GM23338 (cell line): ENCODE measurements around the gene GABRB3. TPM values are rescaled to one million over a fixed set of nuclear protein-coding genes. Genes with fewer than 3 reads are reported as not detected.
A peak's percentile ranks its signal among the peaks of the same experiment; 100 is the strongest.

Experiments used
- ATAC-seq: fragments of 200-7000 bp; cut with Tn5 transposase; 3 replicates; pipeline ENCODE4 v1.9.1; 2020
- DNase-seq: peaks from one replicate; pipeline ENCODE4 v3.0.0-alpha.2; 2015; ENCODE audit warnings: low spot score
- H2AFZ ChIP-seq: fragments of 200-600 bp; sonication (generic); 2 replicates; pipeline ENCODE4 v1.8.0; 2016; ENCODE audit warnings: antibody characterized with exemption, mild to moderate bottlenecking, moderate library complexity
- H3F3A ChIP-seq: fragments of 200-600 bp; sonication (generic); replicated peaks from 2 replicates; pipeline ENCODE4 v1.8.0; 2017; ENCODE audit warnings: antibody characterized with exemption, mixed run types, low read depth
- H3K27ac ChIP-seq: fragments of 200-600 bp; sonication (generic); 2 replicates; pipeline ENCODE4 v1.6.1; 2016; ENCODE audit warnings: low read depth
- H3K27me3 ChIP-seq: fragments of 200-600 bp; sonication (generic); 2 replicates; pipeline ENCODE4 v1.8.0; 2016; ENCODE audit warnings: mild to moderate bottlenecking, mixed run types, moderate library complexity; ENCODE audit not compliant: insufficient read depth
- H3K36me3 ChIP-seq: fragments of 200-600 bp; sonication (generic); 2 replicates; pipeline ENCODE4 v1.8.0; 2016; ENCODE audit warnings: mild to moderate bottlenecking; ENCODE audit not compliant: insufficient read depth
- H3K4me1 ChIP-seq: fragments of 200-600 bp; sonication (generic); 2 replicates; pipeline ENCODE4 v1.8.0; 2016; ENCODE audit warnings: mild to moderate bottlenecking, moderate library complexity; ENCODE audit not compliant: insufficient read depth
- H3K4me2 ChIP-seq: fragments of 200-600 bp; sonication (generic); 2 replicates; pipeline ENCODE4 v1.7.1; 2017; ENCODE audit warnings: mixed run types
- H3K4me3 ChIP-seq: fragments of 200-600 bp; sonication (generic); 2 replicates; pipeline ENCODE4 v1.6.1; 2016; ENCODE audit warnings: mixed run types
- H3K79me2 ChIP-seq: fragments of 200-600 bp; sonication (generic); replicated peaks from 2 replicates; pipeline ENCODE4 v1.8.0; 2017; ENCODE audit warnings: mild to moderate bottlenecking; ENCODE audit not compliant: insufficient read depth
- H3K9me2 ChIP-seq: fragments of 200-600 bp; sonication (generic); 2 replicates; pipeline ENCODE4 v1.8.0; 2017; ENCODE audit not compliant: insufficient read depth
- H4K20me1 ChIP-seq: fragments of 200-600 bp; sonication (generic); replicated peaks from 2 replicates; pipeline ENCODE4 v1.8.0; 2017; ENCODE audit warnings: mild to moderate bottlenecking; ENCODE audit not compliant: insufficient read depth
- H3K27ac Mint-ChIP-seq: 2 replicates; pipeline ENCODE4 v1.8.0; 2020; ENCODE audit warnings: inconsistent platforms, mild to moderate bottlenecking, moderate library complexity, mixed read lengths
- H3K27me3 Mint-ChIP-seq: 3 replicates; pipeline ENCODE4 v1.8.0; 2022; ENCODE audit warnings: low read depth, mild to moderate bottlenecking, moderate library complexity, mixed read lengths, inconsistent platforms; ENCODE audit not compliant: insufficient read depth, poor library complexity
- H3K36me3 Mint-ChIP-seq: 3 replicates; pipeline ENCODE4 v1.8.0; 2021; ENCODE audit warnings: low read depth, mild to moderate bottlenecking, inconsistent platforms, moderate library complexity, mixed read lengths
- H3K4me1 Mint-ChIP-seq: 3 replicates; pipeline ENCODE4 v1.8.0; 2020; ENCODE audit warnings: mild to moderate bottlenecking, inconsistent platforms, mixed read lengths
- H3K4me3 Mint-ChIP-seq: 3 replicates; pipeline ENCODE4 v1.8.0; 2021; ENCODE audit warnings: moderate library complexity, mild to moderate bottlenecking, inconsistent platforms, mixed read lengths
- H3K9me3 Mint-ChIP-seq: 3 replicates; pipeline ENCODE4 v1.8.0; 2020; ENCODE audit warnings: moderate library complexity, mild to moderate bottlenecking, inconsistent platforms, mixed read lengths
- CREB1 ChIP-seq: fragments of 250-450 bp; sonication (Bioruptor Pico); IDR thresholded peaks from 2 replicates; pipeline ENCODE4 v1.5.0; 2020; ENCODE audit warnings: low read depth, mild to moderate bottlenecking, moderate library complexity
- EZH2 ChIP-seq: fragments of 200-600 bp; sonication (generic); IDR thresholded peaks from one replicate; pipeline ENCODE4 v1.8.0; 2017; ENCODE audit warnings: antibody characterized with exemption, mild to moderate bottlenecking, low read depth; ENCODE audit not compliant: unreplicated experiment
- EZH2phosphoT487 ChIP-seq: fragments of 200-600 bp; sonication (generic); IDR thresholded peaks from one replicate; pipeline ENCODE4 v1.8.1; 2018; ENCODE audit warnings: antibody characterized with exemption; ENCODE audit not compliant: unreplicated experiment
- JUNB ChIP-seq: IDR thresholded peaks from one replicate; pipeline ENCODE4 v1.6.1; 2016; ENCODE audit warnings: antibody characterized with exemption; ENCODE audit not compliant: unreplicated experiment
- NANOG ChIP-seq: IDR thresholded peaks from 2 replicates; pipeline ENCODE4 v1.6.1; 2016; ENCODE audit warnings: antibody characterized with exemption, borderline replicate concordance
- POLR2AphosphoS5 ChIP-seq: IDR thresholded peaks from 2 replicates; pipeline ENCODE4 v1.6.1; 2016; ENCODE audit warnings: antibody characterized with exemption, low read depth
- STAT1 ChIP-seq: IDR thresholded peaks from one replicate; pipeline ENCODE4 v1.6.1; 2016; ENCODE audit warnings: antibody characterized with exemption; ENCODE audit not compliant: unreplicated experiment
- ZNF114 ChIP-seq: fragments of 250-450 bp; sonication (Bioruptor Pico); IDR thresholded peaks from 2 replicates; pipeline ENCODE4 v1.5.0; 2020; ENCODE audit warnings: mild to moderate bottlenecking, moderate library complexity
- ZNF331 ChIP-seq: fragments of 250-450 bp; sonication (Bioruptor Pico); IDR thresholded peaks from 2 replicates; pipeline ENCODE4 v1.5.0; 2020; ENCODE audit warnings: low read depth, mild to moderate bottlenecking, moderate library complexity
- polyA plus RNA-seq: library from polyadenylated mRNA; unstranded; fragments of >200 nt; fragmentation: Nextera tagmentation; extraction: Ambion mirVana; gene quantifications from 2 replicates; pipeline ENCODE4 v1.2.1, GENCODE V29; 2016
- total RNA-seq: library from RNA; depleted of rRNA; stranded (reverse); fragments of >200 nt; shearing (Covaris generic); gene quantifications from 2 replicates; pipeline ENCODE4 v1.2.3, GENCODE V29; 2014
- TF ChIP-seq, protein P1 (sequence below): IDR thresholded peaks from 2 replicates; pipeline ENCODE4 v1.6.1; 2016; ENCODE audit warnings: antibody characterized with exemption
- TF ChIP-seq, protein P2 (sequence below): IDR thresholded peaks from one replicate; pipeline ENCODE4 v1.6.1; 2018; ENCODE audit warnings: antibody characterized with exemption; ENCODE audit not compliant: unreplicated experiment

Gene GABRB3
- total and polyA plus RNA-seq, 2 experiments from 2014 or later, result 56.5 to 131 TPM

DNA sequence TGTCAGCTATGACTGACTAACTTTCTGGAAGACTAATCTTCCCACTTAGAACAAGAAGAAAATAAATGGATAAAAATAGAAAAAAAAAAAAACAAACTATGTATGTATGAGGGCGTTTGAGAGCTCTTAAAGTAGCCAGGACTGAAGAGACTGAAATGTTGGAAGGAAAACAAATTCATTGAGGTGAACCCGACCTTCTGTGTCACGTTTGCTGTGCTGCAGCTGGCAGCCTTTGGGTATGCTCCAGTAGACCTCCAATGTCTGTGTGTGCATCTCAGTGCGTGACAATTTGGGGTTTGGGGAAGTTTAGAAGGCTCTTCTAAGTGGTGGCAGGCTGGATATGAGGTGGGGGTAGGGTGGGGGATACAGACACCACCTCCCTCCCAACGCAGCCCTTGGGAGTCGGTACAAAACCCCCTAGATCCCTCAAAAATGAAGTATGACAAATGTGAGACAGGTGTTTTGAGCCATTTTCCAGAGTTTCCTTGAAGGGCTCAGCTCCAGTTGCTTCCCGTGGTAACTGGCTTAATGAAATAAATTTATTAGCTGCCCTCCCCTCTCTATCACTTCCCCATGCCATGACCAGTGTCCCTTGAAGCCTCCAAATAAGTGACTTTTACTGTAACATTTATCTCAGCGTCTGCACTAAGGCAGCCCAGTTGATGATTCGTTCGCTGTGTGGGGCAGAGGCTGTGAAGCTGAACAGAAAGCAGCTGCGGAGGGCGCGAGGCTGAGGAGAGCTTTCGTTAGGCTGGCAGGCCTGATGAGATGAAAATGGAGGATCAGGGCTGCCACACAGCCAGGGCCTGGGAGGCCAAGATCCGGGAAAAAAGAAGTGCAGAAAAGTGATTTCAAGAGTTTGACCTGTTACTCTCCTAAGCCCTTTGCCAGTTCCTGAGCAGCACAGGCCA lies 34.9 kb upstream of the GABRB3 start:
- H3K9me3 Mint-ChIP-seq, result peaks cover 20% of the 10 kb centered on the region
- no peaks in the 10 kb centered on the region for H3K4me1 ChIP-seq
- no peak overlapping the region for H3K27ac Mint-ChIP-seq
- peaks cover 5% of the 10 kb centered on the region; the same call in 1 of the 2 replicates for H3K9me2 ChIP-seq
- no peak for TF ChIP-seq ZNF331
- TF ChIP-seq EZH2phosphoT487, result no peak
- TF ChIP-seq STAT1, result no peak
- no peak for TF ChIP-seq POLR2AphosphoS5
- TF ChIP-seq ZNF114, result no peak
- TF ChIP-seq CREB1 (CRISPR knock-in tag), result no peak
- no peak for TF ChIP-seq NANOG
- TF ChIP-seq, protein P1, sequence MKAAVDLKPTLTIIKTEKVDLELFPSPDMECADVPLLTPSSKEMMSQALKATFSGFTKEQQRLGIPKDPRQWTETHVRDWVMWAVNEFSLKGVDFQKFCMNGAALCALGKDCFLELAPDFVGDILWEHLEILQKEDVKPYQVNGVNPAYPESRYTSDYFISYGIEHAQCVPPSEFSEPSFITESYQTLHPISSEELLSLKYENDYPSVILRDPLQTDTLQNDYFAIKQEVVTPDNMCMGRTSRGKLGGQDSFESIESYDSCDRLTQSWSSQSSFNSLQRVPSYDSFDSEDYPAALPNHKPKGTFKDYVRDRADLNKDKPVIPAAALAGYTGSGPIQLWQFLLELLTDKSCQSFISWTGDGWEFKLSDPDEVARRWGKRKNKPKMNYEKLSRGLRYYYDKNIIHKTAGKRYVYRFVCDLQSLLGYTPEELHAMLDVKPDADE, result no peak
- no peak for TF ChIP-seq EZH2
- H2AFZ ChIP-seq, result peak overlapping the region; percentile 82
- DNase-seq, result no peak
- peaks cover 10% of the 10 kb centered on the region; the same call in 2 of the 3 replicates for H3K4me1 Mint-ChIP-seq
- H3K27me3 ChIP-seq, result no peaks in the 10 kb centered on the region
- peaks cover 2% of the 10 kb centered on the region; the same call in 2 of the 3 replicates for H3K36me3 Mint-ChIP-seq
- no peaks in the 10 kb centered on the region for H4K20me1 ChIP-seq
- H3K79me2 ChIP-seq, result no peaks in the 10 kb centered on the region
- no peak overlapping the region for H3K27ac ChIP-seq
- no peak; the same call in 2 of the 3 replicates for ATAC-seq
- H3K4me3 Mint-ChIP-seq, result no peak overlapping the region
- peaks cover 12% of the 10 kb centered on the region for H3K27me3 Mint-ChIP-seq
- 0 out of 2 replicates have a peak, but pooled peaks cover 5% of the 10 kb centered on the region for H3K36me3 ChIP-seq
- no peaks in the 10 kb centered on the region for H3F3A ChIP-seq
- H3K4me3 ChIP-seq, result no peak overlapping the region
- H3K4me2 ChIP-seq, result no peak overlapping the region

DNA sequence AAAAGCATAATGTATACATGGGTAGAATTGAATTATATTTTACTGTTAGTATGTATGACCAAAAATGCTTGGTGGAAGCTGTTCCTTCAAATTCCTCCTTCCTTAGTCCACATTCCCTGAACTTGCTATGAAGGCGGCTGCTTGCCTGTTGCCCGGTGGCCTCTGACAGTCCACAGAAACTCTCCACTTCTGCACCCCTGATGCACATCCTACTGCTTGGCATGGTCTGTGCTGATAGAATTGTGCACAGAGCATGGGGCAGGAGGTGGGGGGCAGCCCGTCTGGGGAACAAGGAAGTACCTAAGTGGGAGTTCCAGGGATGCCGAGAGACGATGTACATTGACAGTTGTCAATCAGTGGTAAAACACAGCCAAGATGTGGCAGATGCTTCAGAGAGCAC lies 33.7 kb upstream of the GABRB3 start:
- Histone ChIP-seq H3K4me3 (no peak overlapping the region), H3K4me1 (no peaks in the 10 kb centered on the region), H3K27me3 (no peaks in the 10 kb centered on the region), H3K27ac (no peak overlapping the region), H3K36me3 (no peaks in the 10 kb centered on the region), H2AFZ (no peak overlapping the region), H3K9me2 (peaks cover 5% of the 10 kb centered on the region; the same call in 1 of the 2 replicates), H3K4me2 (no peak overlapping the region), H4K20me1 (no peaks in the 10 kb centered on the region), H3K79me2 (no peaks in the 10 kb centered on the region), H3F3A (no peaks in the 10 kb centered on the region)
- Mint-ChIP-seq H3K36me3 (peaks cover 2% of the 10 kb centered on the region; the same call in 2 of the 3 replicates), H3K27me3 (peaks cover 12% of the 10 kb centered on the region), H3K4me1 (peaks cover 10% of the 10 kb centered on the region; the same call in 2 of the 3 replicates), H3K9me3 (peaks cover 8% of the 10 kb centered on the region), H3K27ac (no peak overlapping the region), H3K4me3 (no peak overlapping the region)
- no peak for DNase-seq
- TF ChIP-seq, protein P2, sequence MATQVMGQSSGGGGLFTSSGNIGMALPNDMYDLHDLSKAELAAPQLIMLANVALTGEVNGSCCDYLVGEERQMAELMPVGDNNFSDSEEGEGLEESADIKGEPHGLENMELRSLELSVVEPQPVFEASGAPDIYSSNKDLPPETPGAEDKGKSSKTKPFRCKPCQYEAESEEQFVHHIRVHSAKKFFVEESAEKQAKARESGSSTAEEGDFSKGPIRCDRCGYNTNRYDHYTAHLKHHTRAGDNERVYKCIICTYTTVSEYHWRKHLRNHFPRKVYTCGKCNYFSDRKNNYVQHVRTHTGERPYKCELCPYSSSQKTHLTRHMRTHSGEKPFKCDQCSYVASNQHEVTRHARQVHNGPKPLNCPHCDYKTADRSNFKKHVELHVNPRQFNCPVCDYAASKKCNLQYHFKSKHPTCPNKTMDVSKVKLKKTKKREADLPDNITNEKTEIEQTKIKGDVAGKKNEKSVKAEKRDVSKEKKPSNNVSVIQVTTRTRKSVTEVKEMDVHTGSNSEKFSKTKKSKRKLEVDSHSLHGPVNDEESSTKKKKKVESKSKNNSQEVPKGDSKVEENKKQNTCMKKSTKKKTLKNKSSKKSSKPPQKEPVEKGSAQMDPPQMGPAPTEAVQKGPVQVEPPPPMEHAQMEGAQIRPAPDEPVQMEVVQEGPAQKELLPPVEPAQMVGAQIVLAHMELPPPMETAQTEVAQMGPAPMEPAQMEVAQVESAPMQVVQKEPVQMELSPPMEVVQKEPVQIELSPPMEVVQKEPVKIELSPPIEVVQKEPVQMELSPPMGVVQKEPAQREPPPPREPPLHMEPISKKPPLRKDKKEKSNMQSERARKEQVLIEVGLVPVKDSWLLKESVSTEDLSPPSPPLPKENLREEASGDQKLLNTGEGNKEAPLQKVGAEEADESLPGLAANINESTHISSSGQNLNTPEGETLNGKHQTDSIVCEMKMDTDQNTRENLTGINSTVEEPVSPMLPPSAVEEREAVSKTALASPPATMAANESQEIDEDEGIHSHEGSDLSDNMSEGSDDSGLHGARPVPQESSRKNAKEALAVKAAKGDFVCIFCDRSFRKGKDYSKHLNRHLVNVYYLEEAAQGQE, result no peak
- TF ChIP-seq EZH2phosphoT487 (no peak), JUNB (no peak)
- ATAC-seq, result no peak
